Anterior cingulate cortex (tissue), 58 donors: ENCODE data around the gene SCRN1.
"Not testable (repeated sequence)": the region's sequence is repeated elsewhere in the genome, so short reads cannot be mapped to it uniquely, and the experiment has no call there.

Experiments used
- DNase-seq, 58 donors: peaks; one replicate each; lab custom pipeline; 2025; lab: John Stamatoyannopoulos, UW

SCRN1 gene

DNA sequence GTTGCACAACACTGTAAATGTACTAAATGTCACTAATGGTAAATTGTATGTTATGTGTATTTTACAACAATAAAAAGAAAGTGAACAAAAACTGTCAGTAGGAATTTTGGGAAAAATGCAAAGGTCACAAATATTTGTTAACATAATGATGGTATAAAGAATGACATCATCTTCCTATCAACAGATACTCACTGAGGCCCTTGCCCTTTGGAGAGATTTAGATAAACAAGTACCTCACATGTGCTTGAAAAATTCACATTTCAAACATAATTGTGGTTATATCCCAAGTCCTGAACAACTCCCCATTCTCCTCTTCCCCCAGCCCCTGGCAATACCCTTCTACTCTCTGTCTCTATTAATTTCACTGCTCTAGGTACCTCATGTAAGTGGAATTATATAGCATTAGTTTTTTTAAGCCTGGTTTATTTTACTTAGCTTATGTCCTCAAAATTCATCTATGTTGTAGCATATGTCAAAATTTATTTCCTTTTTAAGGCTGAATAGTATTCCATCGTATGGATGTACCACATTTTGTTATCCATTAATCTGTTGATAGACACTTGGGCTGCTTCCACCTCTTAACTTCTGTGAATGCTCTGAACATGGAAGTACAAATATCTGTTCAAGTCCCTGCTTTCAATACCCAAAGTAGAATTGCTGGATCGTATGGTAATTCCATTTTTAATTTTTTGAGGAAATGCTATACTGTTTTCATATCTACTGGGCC, 92.8 kb downstream of the SCRN1 start:
- DNase-seq = no peak

DNA sequence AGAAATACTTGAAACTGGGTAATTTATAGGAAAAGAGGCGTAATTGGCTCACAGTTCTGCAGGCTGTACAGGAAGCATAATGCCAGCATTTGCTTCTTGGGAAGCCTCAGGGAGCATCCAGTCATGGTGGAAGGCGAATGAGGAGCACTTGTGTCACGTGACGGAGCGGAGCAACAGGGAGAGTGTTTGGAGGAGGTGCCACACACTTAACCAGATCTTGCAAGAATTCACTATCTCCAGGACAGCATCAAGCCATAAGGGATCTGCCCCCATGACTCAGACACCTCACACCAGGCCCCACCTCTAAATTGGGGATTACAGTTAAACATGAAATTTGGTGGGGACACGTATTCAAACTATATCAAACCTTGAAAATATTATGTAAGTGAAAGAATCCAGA, 94.0 kb downstream of the SCRN1 start:
- DNase-seq = no peak

DNA sequence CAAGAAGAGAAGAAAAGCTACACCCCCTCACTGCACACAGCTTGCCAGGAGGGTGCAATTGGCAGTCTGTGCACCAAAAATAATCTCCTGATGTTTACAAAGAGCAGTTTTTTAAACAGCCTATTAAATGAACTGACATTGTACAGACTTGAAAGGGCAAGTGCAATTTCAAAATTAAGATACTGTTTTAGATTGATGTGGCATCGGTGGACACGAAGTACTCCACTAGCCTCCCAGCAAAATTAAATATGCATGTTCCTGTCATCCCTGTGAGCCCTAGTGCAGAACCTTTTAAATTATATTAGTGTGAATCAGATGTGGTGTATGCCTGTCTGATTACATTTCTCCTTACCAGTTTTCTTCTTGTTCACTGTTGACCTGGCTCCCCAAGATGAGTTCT, 95.3 kb downstream of the SCRN1 start:
- peak in 3 of 58 donors; percentile 9 to 27 (median 19) for DNase-seq

DNA sequence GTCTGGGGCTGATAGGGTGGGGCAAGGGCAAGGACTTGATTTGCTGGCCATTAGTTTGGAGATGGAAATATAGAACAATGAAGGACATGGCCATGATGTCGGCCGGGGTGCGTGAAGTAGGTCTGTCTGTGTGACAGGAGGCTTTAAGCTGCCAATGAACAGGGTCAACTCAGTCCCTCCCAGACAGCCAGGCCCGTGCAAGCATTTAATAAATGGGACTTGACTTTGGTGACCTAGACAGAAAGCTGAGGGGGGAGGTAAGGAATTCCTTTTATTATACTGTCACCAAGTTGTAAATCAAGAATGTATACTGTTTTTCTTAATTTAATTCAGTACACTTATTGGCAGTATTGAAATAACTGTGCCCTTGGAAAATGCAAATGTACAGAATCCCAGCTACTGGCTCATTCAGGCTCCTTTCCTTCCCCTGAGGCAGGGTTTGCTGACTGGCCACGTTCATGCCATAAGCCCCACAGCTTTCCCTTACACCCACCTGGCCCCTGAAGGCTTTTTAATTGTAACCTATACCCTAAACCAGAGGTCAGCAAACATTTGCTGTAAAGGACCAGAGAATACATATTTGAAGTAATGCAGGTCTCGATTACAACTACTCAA, 96.1 kb downstream of the SCRN1 start:
- no peak for DNase-seq

DNA sequence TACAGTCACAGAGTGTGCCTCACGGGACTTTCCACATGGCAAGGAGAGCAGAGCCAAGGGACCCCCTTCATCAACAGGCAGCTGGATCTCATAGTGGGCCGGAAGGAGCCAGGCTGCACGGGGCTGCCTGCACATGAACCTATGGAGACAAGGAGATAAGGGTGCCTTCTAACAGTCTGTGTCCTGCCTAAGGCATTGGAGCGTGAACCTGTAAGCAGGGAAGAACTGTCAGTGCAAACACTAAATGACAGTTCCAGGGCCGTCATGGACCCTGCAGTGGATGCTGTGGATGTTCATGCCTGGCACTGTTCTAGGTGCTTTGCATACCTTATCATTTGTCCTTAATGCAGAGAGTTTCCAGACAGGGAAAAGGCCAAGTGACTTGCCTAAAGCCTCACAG, 97.4 kb downstream of the SCRN1 start:
- DNase-seq = no peak

DNA sequence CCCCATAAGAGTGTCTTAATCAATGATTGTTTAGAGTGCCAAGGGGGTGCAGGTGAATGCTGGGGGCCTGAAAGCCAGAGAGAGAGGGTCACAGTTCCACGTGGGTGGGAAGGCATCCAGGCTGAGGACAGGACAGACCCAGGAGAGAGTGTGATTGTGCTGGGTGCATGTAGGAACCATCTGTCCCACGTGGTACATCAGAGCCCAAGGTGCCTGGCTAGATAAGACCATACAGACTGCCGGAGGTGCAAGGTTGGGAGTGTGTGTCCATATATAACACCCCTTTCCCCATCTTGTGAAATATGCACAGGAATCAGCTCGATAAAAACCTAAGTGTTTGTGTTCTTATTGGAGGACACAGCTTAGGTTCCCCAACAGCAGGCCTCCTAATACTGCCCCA, 97.8 kb downstream of the SCRN1 start:
- no peak for DNase-seq

DNA sequence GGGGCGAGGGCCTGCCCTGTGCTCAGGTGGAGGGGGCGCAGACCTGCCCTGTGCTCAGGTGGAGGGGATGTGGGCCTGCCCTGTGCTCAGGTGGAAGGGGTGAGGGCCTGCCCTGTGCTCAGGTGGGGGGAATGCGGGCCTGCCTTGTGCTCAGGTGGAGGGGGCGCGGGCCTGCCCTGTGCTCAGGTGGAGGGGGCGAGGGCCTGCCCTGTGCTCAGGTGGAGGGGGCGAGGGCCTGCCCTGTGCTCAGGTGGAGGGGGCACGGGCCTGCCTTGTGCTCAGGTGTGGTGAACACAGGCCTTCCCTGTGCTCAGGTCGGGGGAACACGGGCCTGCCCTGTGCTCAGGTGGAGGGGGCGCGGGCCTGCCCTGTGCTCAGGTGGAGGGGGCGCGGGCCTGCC, 98.8 kb downstream of the SCRN1 start:
- not testable (repeated sequence) for DNase-seq

DNA sequence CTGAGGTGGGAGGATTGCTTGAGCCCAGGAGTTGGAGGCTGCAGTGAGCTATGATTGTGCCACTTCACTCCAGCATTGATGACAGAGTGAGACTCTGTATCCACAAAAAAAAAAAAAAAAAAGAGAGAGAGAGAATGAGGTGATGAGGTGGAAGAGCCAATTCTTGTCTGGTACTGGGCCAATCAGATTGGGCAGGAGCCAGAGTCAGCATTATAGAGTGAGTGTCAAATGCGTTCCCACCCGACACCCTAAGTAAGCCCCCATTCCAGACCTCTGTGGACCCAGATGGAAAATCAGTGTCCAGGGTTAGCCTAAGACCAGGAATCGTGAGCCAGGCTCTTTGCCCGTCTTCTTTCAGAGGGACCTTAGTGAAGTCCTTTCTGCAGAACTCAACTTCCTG, 99.3 kb downstream of the SCRN1 start:
- no peak for DNase-seq

DNA sequence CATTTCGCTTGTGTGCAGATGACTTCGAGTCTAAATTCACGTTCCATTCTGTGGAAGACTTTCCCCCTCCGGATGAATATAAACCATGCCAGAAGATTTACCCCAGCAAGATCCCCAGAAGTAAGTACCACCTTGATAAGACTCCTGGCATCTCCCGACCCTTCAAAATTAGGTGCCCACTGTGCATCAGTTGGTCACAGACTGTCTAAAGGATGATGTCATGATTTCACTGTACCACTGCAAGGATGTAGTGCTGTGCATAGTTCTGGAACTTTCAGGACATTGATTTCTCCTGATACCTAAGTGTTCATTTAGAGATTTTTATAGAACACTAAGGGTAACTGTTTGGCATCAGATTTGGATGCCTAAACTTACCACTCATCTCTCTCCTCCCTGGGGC, 100.3 kb downstream of the SCRN1 start:
- DNase-seq = no peak

DNA sequence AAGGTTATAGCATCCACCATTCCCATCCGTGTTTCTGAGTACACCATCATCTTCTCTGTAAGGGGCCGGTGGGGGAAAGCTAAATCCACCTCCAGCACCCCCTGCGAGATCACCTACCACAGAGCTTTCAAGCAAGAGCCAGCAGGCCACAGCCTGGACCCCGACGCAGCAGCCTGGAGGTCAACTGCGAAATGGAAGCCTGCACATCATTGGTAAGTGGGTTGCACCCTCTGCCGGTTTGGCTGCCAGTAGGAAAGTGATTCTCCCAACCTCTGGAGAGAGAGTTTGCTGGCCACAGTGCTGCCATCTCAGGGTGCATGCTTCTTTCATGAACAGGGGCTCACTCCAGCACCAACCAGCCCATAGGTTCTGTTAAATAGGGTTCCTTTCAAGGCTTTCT, 101.6 kb downstream of the SCRN1 start:
- no peak for DNase-seq

DNA sequence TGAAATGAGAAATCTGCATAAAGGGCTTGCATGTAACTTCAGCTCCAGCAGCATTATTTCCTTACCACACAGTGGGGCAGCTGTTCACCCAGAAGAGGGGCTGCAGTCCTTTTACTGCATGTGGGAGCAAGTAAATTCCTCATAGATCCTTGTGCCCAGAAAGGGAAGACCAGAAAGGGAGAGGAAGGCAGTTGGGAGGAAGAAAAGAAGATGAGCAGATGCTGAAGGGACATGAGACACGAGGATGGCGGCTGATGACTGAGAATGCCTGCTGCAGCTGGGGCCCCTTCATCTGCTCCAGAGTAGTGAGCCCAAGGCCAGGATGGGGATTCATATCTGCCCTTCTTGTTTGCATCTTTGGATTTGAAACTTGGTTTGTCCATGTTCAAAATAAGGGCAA, 102.8 kb downstream of the SCRN1 start:
- no peak for DNase-seq

DNA sequence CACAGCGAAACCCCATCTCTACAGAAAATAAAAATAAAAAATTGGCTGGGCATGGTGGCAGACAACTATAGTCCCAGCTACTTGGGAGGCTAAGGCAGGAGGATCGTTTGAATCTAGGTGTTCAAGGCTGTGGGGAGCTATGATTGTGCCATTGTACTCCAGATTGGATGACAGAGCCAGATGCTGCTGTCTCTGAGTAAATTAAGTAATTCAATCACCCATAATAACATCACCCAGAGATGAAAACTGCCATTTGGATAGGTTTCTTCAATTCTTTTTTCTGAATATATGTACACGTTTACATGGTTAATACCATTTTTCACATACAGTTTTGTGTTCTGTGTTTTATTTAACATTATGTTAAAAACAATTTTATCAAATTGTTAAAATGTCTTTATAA, 104.0 kb downstream of the SCRN1 start:
- no peak for DNase-seq

DNA sequence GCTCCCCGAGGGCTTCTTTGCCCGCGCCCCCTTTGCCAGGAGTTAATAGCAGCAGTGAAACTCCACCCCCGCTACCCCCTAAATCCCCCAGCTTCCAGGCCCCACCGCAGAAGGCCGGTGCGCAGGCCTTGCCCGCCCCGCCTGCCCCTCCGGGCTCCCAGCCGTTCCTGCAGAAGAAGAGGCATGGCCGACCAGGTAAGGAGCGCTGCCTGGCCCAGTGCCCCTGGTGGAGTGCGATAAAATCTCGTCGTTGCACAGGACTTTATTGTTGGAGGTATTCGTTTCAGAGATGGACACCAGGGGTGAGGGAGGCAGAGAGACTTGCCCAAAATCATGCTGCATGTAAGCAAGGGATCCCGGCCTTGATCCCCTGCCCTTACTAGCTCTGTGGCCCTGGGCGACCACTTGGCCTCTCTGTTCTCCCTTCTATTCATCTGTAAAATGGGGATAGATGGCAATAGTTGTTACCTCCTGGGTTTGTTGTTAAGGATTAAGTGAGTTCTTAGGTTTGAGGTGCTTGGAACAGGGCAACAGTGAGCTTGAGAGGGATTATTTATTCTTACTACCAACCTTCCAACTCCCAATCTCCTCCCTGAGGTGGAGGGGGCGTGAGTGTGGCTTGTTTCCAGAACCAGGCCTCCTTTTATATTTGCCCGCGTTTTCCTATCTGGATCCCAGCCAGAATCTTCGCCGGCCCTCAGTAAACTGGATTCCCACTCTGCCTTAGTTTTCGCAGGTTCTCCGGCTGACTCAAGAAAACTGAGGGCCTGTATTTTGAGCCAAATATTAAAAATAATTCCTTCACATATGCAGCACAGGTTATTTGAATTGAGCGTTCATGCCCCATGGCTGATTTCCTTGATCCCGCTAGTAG, 105.0 kb downstream of the SCRN1 start:
- DNase-seq = peak in 2 of 58 donors; percentile 8 to 9

DNA sequence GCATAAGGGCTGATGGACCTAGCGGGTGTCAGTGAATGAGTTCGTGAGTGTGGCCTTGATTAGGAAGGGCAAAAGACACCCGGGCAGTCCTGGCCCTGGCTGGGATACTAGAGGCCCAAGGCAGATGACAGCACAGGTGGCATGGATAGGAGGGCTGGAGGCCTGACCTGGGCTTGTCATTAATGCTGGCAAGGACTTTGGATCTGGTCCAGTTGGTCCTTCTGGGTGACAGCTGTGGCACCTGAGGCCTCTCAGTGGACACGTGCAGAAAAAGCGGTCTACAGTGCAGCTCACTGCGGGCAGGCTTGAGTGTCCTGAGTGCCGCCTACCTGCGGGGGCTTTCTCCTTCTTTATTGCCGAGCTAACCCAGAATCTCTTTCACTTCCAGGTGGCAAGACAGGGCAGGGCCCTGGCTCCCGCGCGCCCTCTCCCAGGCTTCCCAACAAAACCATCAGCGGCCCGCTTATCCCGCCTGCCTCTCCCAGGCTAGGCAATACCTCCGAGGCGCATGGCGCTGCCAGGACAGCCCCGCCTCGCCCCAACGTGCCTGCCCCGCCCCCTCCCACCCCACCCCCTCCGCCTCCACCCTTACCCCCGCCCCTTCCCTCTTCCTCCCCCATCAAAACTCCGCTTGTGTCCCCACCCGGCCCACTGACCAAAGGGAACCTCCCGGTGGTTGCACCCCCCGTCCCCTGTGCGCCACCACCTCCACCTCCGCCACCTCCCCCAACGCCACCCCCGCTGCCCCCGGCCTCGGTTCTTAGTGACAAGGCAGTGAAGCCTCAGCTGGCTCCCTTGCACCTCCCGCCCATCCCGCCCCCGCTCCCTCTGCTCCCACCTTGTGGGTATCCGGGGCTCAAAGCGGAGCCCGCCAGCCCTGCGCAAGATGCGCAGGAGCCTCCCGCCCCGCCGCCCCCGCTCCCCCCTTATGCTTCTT, 105.9 kb downstream of the SCRN1 start:
- DNase-seq = peak in 2 of 58 donors; percentile 17

DNA sequence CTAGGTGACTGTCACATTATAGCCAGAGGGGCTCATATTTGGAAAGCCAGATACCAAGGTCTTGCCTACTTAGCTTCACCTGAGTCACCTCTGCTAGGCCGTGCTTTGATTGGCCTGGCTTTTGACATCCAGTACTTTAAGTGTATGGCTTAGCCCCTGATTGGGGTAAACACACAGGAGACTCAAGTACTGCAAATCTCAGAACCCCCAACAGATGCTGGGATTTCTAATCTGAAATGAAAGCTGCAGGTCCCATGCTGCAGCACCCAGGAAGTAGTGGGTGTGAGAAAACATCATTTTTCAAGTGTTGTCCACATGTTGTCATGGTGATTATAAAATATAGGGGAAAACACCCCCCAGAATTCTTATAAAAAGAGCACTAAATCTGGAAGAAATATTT, 107.1 kb downstream of the SCRN1 start:
- no peak for DNase-seq

DNA sequence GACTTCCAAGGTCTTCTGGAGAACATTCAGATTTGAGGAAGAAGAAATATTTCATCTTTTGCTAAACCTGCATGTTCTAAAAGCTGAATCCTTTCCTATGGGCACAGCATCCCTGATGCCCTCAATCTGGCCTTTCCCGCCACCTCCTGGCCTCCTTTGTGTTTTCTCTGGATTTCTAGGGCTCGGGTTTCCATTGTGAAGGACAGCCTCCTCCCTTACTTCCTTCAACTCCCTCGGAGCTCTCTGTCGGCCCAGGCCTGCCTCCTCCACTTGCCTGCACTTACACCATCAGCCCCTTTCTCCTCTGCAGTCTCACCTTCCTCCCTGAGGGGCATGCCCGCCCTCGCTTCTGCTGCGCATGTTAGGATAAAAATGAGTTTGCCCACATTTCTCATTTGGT, 107.9 kb downstream of the SCRN1 start:
- no peak for DNase-seq

DNA sequence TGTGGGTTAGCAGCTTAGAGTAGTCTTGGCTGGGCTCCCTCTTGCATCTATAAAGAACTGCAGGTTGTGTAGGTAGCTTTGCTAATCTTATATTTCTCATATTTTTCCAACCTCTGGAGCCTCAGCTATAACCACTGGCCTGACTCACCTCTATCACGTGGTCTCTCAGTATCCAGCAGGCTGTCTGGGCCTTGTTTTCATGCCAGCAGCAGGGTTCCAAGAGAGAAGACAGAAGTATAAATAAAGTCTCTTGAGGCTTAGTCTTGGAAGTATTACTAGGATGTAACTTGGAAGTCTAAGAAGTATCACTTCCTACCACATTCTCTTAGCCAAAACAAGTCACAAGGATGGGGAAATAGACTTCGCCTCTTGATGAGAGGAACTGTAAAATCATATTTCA, 110.0 kb downstream of the SCRN1 start:
- DNase-seq = no peak

DNA sequence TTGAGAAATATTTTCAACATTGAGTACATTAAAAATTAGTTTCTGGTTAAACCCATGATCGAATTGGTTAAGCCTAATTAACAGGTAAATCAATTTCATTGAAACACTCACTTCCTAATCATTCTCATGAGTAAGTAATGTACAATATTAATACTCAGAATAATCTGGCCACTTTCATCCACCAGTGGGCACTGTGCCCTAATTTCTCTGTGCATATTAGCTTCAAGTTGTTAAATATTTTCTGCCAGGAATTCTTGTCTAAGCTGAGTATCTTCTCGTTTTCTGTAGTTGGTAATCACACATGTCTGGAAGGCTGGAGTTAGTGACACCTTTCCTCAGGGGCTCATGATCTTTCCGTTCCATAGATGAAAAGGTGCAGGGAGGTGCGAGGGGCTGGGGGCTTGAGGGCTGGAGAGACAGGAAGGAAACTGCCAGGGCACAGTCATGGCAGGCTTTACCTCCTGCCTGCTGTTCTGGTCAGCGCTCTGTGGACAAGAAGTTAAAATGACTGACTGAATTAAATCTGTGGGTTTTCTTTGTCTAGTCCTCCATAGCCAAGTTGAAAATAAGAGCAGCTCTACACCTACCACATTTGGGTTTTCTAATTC, 111.4 kb downstream of the SCRN1 start:
- DNase-seq = peak in 1 of 58 donors; percentile 6

DNA sequence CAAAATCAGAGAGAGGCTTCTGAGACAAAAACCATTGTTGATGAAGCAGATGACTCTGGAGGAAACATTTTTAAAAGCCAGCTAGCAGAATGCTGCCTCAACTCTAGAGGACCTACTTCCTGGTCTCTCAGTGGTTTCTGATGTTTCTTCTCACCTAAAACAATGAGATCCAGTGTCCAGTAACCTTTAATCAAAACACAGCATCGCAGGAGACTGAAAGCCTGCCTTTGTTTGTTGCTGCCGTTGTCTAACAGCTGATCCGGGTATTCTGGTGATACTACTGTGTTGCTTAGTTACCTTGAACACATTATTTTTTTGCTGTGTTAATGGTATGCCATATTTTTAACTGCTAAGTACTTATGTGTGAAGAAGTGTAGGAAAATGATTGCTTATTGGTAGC, 112.4 kb downstream of the SCRN1 start:
- DNase-seq = peak in 3 of 58 donors; percentile 5 to 51 (median 38)

DNA sequence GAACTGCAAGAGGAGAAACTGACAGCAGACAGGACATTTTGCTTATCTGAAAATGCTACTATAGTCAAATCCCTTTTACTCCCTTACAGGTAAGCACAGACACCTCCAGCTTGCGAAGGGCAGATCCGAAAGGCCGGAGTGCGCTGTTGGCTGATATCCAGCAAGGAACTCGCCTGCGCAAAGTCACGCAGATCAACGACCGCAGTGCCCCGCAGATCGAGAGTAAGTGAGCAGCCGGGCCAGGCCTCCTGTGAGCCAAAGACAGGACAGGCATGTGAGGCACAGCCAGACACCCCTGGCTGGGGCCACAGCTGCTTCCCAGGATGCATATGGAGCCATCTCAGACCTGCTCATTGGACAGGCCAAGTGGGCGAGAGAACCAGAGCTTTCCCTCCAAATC, 113.9 kb downstream of the SCRN1 start:
- DNase-seq = no peak
